DOHH2 (cell line): ENCODE measurements around the gene CA9.
A peak's percentile ranks its signal among the peaks of the same experiment; 100 is the strongest.

Experiments
- H3F3A ChIP-seq: fragments of 200-600 bp; sonication (generic), shearing (Covaris generic); 2 replicates; pipeline ENCODE4 v1.6.0; 2016; ENCODE audit warnings: antibody characterized with exemption, mild to moderate bottlenecking; ENCODE audit not compliant: control insufficient read depth, insufficient read depth
- H3K27ac ChIP-seq: fragments of 200-600 bp; sonication (generic); 2 replicates; pipeline ENCODE4 v1.5.1; 2014; ENCODE audit warnings: low read depth, mild to moderate bottlenecking, low read length, moderate library complexity
- H3K27me3 ChIP-seq: fragments of 200-600 bp; sonication (generic); 2 replicates; pipeline ENCODE4 v1.6.1; 2014; ENCODE audit warnings: mild to moderate bottlenecking, low read length, mixed read lengths; ENCODE audit not compliant: control insufficient read depth
- H3K36me3 ChIP-seq: fragments of 200-600 bp; sonication (generic); 2 replicates; pipeline ENCODE4 v1.6.1; 2014; ENCODE audit warnings: mild to moderate bottlenecking, low read length, moderate library complexity, mixed read lengths; ENCODE audit not compliant: control insufficient read depth
- H3K4me1 ChIP-seq: fragments of 200-600 bp; sonication (generic); 2 replicates; pipeline ENCODE4 v1.6.1; 2014; ENCODE audit warnings: mild to moderate bottlenecking, low read length, mixed read lengths; ENCODE audit not compliant: control insufficient read depth
- H3K4me2 ChIP-seq: fragments of 200-600 bp; sonication (generic); 2 replicates; pipeline ENCODE4 v1.6.0; 2014; ENCODE audit warnings: mild to moderate bottlenecking, low read length, moderate library complexity
- H3K4me3 ChIP-seq: fragments of 200-600 bp; sonication (generic); 2 replicates; pipeline ENCODE4 v1.5.1; 2014; ENCODE audit warnings: mild to moderate bottlenecking, low read length, mixed read lengths
- H3K79me2 ChIP-seq: fragments of 200-600 bp; sonication (generic); 2 replicates; pipeline ENCODE4 v1.6.1; 2014; ENCODE audit warnings: mild to moderate bottlenecking, low read length, mixed read lengths; ENCODE audit not compliant: control insufficient read depth
- H3K9me2 ChIP-seq: fragments of 200-600 bp; sonication (generic); replicated peaks from 2 replicates; pipeline ENCODE4 v1.6.1; 2014; ENCODE audit warnings: mild to moderate bottlenecking, low read length, mixed read lengths; ENCODE audit not compliant: control insufficient read depth
- H3K9me3 ChIP-seq: fragments of 200-600 bp; sonication (generic); 2 replicates; pipeline ENCODE4 v1.6.1; 2014; ENCODE audit warnings: antibody characterized with exemption, low read length, mixed read lengths; ENCODE audit not compliant: control insufficient read depth, insufficient read depth
- H4K20me1 ChIP-seq: fragments of 200-600 bp; sonication (generic); 2 replicates; pipeline ENCODE4 v1.6.0; 2014; ENCODE audit warnings: low read depth, mild to moderate bottlenecking, antibody characterized with exemption, low read length, moderate library complexity; ENCODE audit not compliant: control insufficient read depth, insufficient read depth
- CTCF ChIP-seq: fragments of 200-600 bp; sonication (generic); IDR thresholded peaks from one replicate; pipeline ENCODE4 v1.5.1; 2014; ENCODE audit warnings: antibody characterized with exemption, mild to moderate bottlenecking, low read depth, low read length; ENCODE audit not compliant: poor library complexity, severe bottlenecking
- EZH2phosphoT487 ChIP-seq: fragments of 200-600 bp; sonication (generic); IDR thresholded peaks from 2 replicates; pipeline ENCODE4 v1.6.1; 2017; ENCODE audit warnings: borderline replicate concordance, mild to moderate bottlenecking, antibody characterized with exemption, low read length, moderate library complexity, mixed read lengths

CA9 gene

GRCh38 chr9:35659340-35659739, 14.4 kb upstream of the CA9 start:
- peaks cover 40% of the 10 kb centered on the region for H3K79me2 ChIP-seq
- no peaks in the 10 kb centered on the region for H4K20me1 ChIP-seq
- peaks cover 14% of the 10 kb centered on the region for H3F3A ChIP-seq
- H3K27ac ChIP-seq: peak overlapping the region; percentile 71
- no peak for TF ChIP-seq CTCF
- TF ChIP-seq EZH2phosphoT487: no peak
- peak overlapping the region; percentile 82 for H3K4me3 ChIP-seq
- no peaks in the 10 kb centered on the region for H3K9me3 ChIP-seq
- peaks cover 66% of the 10 kb centered on the region for H3K4me1 ChIP-seq
- H3K4me2 ChIP-seq: peak overlapping the region; percentile 78
- H3K27me3 ChIP-seq: no peaks in the 10 kb centered on the region
- H3K36me3 ChIP-seq: peaks cover 53% of the 10 kb centered on the region
- no peaks in the 10 kb centered on the region for H3K9me2 ChIP-seq

- Histone ChIP-seq H3K79me2 (peaks cover 46% of the 10 kb centered on the region), H3K4me1 (peaks cover 75% of the 10 kb centered on the region), H3K36me3 (peaks cover 59% of the 10 kb centered on the region)
Measured at GRCh38 chr9:35660966-35661415, 12.7 kb upstream of the CA9 start.

GRCh38 chr9:35661756-35662350, 11.9 kb upstream of the CA9 start:
- TF ChIP-seq EZH2phosphoT487: no peak
- Histone ChIP-seq H3K4me2 (peak overlapping the region; percentile 89; the same call in 1 of the 2 replicates), H3K4me1 (peaks cover 78% of the 10 kb centered on the region), H4K20me1 (no peaks in the 10 kb centered on the region), H3F3A (peaks cover 13% of the 10 kb centered on the region), H3K27ac (no peak overlapping the region), H3K36me3 (peaks cover 59% of the 10 kb centered on the region), H3K4me3 (no peak overlapping the region), H3K79me2 (peaks cover 46% of the 10 kb centered on the region), H3K27me3 (no peaks in the 10 kb centered on the region), H3K9me2 (no peaks in the 10 kb centered on the region), H3K9me3 (no peaks in the 10 kb centered on the region)

More at GRCh38 chr9:35660966-35661415, 12.7 kb upstream of the CA9 start:
- H3K27ac ChIP-seq: no peak overlapping the region
- no peaks in the 10 kb centered on the region for H3K9me3 ChIP-seq
- peak overlapping the region; percentile 78; the same call in 1 of the 2 replicates for H3K4me2 ChIP-seq
- H4K20me1 ChIP-seq: no peaks in the 10 kb centered on the region
- TF ChIP-seq CTCF (peak; percentile 31), EZH2phosphoT487 (no peak)
- H3K9me2 ChIP-seq: no peaks in the 10 kb centered on the region
- no peak overlapping the region for H3K4me3 ChIP-seq
- no peaks in the 10 kb centered on the region for H3K27me3 ChIP-seq
- H3F3A ChIP-seq: peaks cover 14% of the 10 kb centered on the region

GRCh38 chr9:35662437-35662836, 11.3 kb upstream of the CA9 start:
- H4K20me1 ChIP-seq: no peaks in the 10 kb centered on the region
- H3K4me2 ChIP-seq: peak overlapping the region; percentile 89
- no peak overlapping the region for H3K27ac ChIP-seq
- H3K4me3 ChIP-seq: no peak overlapping the region; the same call in 1 of the 2 replicates
- no peaks in the 10 kb centered on the region for H3K9me3 ChIP-seq
- peaks cover 59% of the 10 kb centered on the region for H3K36me3 ChIP-seq
- TF ChIP-seq EZH2phosphoT487 (no peak), CTCF (no peak)
- no peaks in the 10 kb centered on the region for H3K27me3 ChIP-seq
- peaks cover 72% of the 10 kb centered on the region for H3K4me1 ChIP-seq
- H3K9me2 ChIP-seq: no peaks in the 10 kb centered on the region
- peaks cover 46% of the 10 kb centered on the region for H3K79me2 ChIP-seq
- H3F3A ChIP-seq: peaks cover 9% of the 10 kb centered on the region
